Loucy (cell line): ENCODE data around the gene ZBTB20.

ENCODE experiments used
- EZH2phosphoT487 ChIP-seq: fragments of 200-600 bp; IDR thresholded peaks from 2 replicates; pipeline ENCODE4 v1.6.1; 2018; ENCODE audit warnings: antibody characterized with exemption, mild to moderate bottlenecking, moderate library complexity, borderline replicate concordance
- TF ChIP-seq, protein P1 (sequence below): fragments of 200-600 bp; sonication (generic); conservative IDR thresholded peaks from 2 replicates; pipeline ENCODE4 v1.5.1; 2014; ENCODE audit warnings: mild to moderate bottlenecking, antibody characterized with exemption, low read length

DNA sequence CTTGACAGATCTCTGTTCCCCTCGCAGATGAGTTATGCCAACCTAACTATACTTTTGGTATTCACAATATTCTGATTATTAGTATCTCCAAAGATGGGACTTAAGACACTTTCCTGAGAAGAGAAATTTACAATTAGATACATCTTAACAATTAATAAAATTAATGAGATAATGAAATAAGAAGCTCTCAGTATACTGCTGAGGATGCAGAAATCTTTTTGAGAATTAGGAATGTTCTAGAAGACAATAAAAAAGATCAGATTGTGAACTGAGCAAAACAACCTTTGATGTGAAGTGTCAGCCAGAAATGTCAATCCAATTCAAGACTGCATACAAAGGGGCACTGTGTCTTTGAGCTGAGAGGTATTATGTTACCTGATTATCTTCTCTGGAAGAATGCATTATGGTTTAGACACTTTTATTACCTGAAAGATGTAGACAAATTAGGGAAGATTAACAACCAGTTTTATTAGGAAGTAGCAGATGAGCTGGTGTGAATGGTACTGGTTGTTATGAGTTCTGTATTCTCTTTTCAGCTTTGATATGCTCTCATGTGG, 590.4 kb downstream of the ZBTB20 start:
- TF ChIP-seq, protein P1, sequence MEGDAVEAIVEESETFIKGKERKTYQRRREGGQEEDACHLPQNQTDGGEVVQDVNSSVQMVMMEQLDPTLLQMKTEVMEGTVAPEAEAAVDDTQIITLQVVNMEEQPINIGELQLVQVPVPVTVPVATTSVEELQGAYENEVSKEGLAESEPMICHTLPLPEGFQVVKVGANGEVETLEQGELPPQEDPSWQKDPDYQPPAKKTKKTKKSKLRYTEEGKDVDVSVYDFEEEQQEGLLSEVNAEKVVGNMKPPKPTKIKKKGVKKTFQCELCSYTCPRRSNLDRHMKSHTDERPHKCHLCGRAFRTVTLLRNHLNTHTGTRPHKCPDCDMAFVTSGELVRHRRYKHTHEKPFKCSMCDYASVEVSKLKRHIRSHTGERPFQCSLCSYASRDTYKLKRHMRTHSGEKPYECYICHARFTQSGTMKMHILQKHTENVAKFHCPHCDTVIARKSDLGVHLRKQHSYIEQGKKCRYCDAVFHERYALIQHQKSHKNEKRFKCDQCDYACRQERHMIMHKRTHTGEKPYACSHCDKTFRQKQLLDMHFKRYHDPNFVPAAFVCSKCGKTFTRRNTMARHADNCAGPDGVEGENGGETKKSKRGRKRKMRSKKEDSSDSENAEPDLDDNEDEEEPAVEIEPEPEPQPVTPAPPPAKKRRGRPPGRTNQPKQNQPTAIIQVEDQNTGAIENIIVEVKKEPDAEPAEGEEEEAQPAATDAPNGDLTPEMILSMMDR: no peak
- no peak for TF ChIP-seq EZH2phosphoT487
